ENCODE measurements around the gene NXT2.
A peak's percentile ranks its signal among the peaks of the same experiment; 100 is the strongest.

Gene NXT2

GRCh38 chrX:109536439-109537323 is at the start of gene NXT2:
Gene NXT2, plus strand, starts transcription at chrX:109536844. Its CDS starts 163 bp downstream, at chrX:109537007.
- DNase-seq (ENCODE audit: low read depth), result peak; percentile 94
- no peak for TF ChIP-seq CTCF (IDR thresholded peaks at IDR 0.05; ENCODE audit: insufficient read depth, low read depth, low read length, missing control alignments)
- H3K4me3 ChIP-seq (ENCODE audit: low read depth, low read length), result peak within 1 kb of the TSS; percentile 80

- TF ChIP-seq CTCF (IDR thresholded peaks at IDR 0.05; ENCODE audit: insufficient read depth, low read depth, low read length, missing control alignments), result no peak
- no peak overlapping the region for H3K4me3 ChIP-seq (ENCODE audit: low read depth, low read length)
- peak; percentile 0 for DNase-seq (ENCODE audit: low read depth)
Measured at GRCh38 chrX:109487640-109488039, 49.0 kb upstream of the NXT2 start.

GRCh38 chrX:109489174-109489573 is 47.5 kb upstream of the NXT2 start:
- no peak for TF ChIP-seq CTCF (IDR thresholded peaks at IDR 0.05; ENCODE audit: insufficient read depth, low read depth, low read length, missing control alignments)
- DNase-seq (ENCODE audit: low read depth), result no peak
- H3K4me3 ChIP-seq (ENCODE audit: low read depth, low read length), result no peak overlapping the region

- no peak overlapping the region for H3K4me3 ChIP-seq (ENCODE audit: low read depth, low read length)
- no peak for DNase-seq (ENCODE audit: low read depth)
- no peak for TF ChIP-seq CTCF (IDR thresholded peaks at IDR 0.05; ENCODE audit: insufficient read depth, low read depth, low read length, missing control alignments)
Measured at GRCh38 chrX:109498434-109498833, 38.2 kb upstream of the NXT2 start.

- H3K4me3 ChIP-seq (ENCODE audit: low read depth, low read length), result no peak overlapping the region
- no peak for DNase-seq (ENCODE audit: low read depth)
- TF ChIP-seq CTCF (IDR thresholded peaks at IDR 0.05; ENCODE audit: insufficient read depth, low read depth, low read length, missing control alignments), result no peak
Measured at GRCh38 chrX:109501176-109501575, 35.5 kb upstream of the NXT2 start.

- H3K4me3 ChIP-seq (ENCODE audit: low read depth, low read length), result no peak overlapping the region
- no peak for DNase-seq (ENCODE audit: low read depth)
- TF ChIP-seq CTCF (IDR thresholded peaks at IDR 0.05; ENCODE audit: insufficient read depth, low read depth, low read length, missing control alignments), result no peak
Measured at GRCh38 chrX:109508915-109509314, 27.7 kb upstream of the NXT2 start.

Data from GM12865 (cell line).